Retinal pigment epithelial cell (primary cell): Measurements from ENCODE around the gene LCE2C.
"Not testable (repeated sequence)": the region's sequence is repeated elsewhere in the genome, so short reads cannot be mapped to it uniquely, and the experiment has no call there.

ENCODE experiments used
- DNase-seq: peaks from one replicate; pipeline ENCODE4 v3.0.0-alpha.2; 2010; ENCODE audit warnings: low read depth
- H3K4me3 ChIP-seq: 2 replicates; pipeline ENCODE4 v1.5.1; 2011; ENCODE audit warnings: mild to moderate bottlenecking, low read length, control low read depth, moderate library complexity
- TF ChIP-seq, protein P1 (sequence below): conservative IDR thresholded peaks from 2 replicates; pipeline ENCODE4 v1.5.1; 2011; ENCODE audit warnings: low read depth, low read length, control low read depth, inconsistent platforms

Gene LCE2C

DNA sequence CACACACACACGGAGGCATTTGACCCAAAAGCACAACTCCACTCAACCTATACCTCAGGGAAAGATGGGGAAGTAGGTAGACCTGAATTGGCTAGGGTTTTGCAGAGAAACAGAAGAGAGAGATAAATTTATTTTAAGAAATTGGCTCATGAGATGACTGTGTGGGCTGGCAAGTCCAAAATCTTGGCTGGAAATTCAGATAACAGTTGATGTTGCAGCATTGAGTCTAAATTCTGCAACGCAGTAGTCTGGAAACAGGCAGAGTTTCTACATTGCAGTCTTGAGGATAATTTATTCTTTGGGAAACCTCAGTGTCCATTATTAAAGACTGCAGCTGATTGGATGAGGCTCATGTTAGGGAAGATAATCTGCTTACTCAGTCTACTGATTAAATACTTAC lies 6.5 kb downstream of the LCE2C start:
- no peak overlapping the region for H3K4me3 ChIP-seq
- no peak for DNase-seq
- TF ChIP-seq, protein P1, sequence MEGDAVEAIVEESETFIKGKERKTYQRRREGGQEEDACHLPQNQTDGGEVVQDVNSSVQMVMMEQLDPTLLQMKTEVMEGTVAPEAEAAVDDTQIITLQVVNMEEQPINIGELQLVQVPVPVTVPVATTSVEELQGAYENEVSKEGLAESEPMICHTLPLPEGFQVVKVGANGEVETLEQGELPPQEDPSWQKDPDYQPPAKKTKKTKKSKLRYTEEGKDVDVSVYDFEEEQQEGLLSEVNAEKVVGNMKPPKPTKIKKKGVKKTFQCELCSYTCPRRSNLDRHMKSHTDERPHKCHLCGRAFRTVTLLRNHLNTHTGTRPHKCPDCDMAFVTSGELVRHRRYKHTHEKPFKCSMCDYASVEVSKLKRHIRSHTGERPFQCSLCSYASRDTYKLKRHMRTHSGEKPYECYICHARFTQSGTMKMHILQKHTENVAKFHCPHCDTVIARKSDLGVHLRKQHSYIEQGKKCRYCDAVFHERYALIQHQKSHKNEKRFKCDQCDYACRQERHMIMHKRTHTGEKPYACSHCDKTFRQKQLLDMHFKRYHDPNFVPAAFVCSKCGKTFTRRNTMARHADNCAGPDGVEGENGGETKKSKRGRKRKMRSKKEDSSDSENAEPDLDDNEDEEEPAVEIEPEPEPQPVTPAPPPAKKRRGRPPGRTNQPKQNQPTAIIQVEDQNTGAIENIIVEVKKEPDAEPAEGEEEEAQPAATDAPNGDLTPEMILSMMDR, result no peak

DNA sequence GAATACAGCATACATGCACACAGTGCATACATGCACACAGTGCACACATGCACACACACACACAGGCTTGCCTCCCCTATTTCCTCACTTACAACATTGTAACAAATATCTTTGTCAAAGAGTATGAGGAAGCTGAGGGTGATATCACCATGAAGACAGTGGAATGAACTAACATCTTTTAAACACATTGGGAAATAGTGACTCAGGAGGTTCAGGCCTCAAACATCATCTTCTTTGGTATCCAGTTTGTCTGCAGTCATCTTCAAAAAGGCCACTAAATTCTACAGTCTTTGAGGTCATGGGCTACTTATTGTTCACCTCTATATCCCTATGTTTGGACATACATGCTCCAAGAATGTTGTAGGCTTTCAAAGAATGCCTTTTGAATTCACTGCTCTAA lies 8.8 kb downstream of the LCE2C start:
- DNase-seq, result no peak
- H3K4me3 ChIP-seq, result no peak overlapping the region
- TF ChIP-seq, protein P1, result no peak

DNA sequence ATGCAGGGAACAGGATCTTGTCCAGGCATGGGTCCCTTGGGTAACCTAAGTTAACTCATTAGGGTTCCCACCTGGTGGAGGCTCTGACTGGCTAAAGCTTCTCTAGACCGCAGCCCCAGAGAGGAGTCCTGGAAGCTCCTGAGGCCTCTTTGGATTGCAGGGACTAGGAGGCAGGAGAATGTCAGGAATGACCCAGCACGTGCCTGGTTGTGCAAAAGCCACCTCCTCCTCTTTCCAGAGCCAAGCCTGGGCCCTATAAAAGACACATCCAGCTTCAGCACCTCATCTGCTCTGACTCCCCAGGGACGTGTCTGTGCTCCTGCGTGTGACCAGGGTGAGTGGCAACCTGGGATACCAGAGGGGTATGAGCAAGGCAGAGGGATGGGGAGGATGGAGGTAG lies 10.7 kb downstream of the LCE2C start, which contains the start of gene LCE2B:
Gene LCE2B (plus strand): TSS at position 301 of the 400 bp plus-strand sequence. CDS start 721 bp downstream, outside the sequence.
- DNase-seq, H3K4me3 ChIP-seq: not testable (repeated sequence)

DNA sequence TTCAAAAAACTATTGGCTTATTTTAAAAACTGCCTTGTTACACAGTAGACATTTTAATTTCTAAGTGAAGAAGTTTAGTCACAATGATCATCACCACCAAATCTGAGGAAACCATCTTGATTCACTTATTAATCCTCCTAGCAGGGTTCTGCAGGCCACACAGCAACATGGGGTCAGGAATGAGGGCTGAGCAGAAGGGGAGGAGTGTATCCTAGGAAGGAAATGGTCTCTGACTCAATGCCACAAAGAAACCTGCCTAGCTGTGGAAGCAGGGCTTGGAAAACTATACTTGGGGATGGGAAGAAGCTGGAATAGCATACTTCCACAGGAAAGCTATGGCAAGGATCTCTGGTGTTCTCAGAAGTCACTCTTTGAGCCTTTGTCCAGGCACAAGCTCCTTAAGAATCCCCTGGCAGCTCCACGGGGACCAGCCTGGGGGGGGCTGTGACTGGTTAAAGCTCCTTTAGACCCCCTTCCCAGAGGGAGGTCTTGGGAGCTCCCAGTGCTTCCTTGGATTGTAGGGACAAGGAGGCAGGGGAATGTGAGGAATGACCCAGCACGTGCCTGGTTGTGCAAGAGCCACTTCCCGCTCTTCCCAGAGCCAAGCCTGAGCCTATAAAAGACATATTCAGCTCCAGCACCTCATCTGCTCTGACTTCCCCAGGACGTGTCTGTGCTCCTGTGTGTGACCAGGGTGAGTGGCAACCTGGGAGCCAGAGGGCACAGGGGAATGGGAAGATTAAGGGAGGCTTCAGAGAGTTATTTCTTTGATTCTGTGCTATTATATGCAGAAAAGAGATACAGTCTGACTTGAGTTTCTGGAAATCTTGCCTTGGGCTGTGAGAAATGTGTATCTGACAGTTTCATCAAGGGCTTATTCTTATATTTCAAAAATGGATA lies 22.9 kb downstream of the LCE2C start, which contains the start of gene LCE2A:
Gene LCE2A (plus strand): TSS at position 645 of the 900 bp plus-strand sequence. CDS start 557 bp downstream, outside the sequence.
- H3K4me3 ChIP-seq, result no peak within 1 kb of the TSS
- TF ChIP-seq, protein P1, result no peak
- no peak for DNase-seq

DNA sequence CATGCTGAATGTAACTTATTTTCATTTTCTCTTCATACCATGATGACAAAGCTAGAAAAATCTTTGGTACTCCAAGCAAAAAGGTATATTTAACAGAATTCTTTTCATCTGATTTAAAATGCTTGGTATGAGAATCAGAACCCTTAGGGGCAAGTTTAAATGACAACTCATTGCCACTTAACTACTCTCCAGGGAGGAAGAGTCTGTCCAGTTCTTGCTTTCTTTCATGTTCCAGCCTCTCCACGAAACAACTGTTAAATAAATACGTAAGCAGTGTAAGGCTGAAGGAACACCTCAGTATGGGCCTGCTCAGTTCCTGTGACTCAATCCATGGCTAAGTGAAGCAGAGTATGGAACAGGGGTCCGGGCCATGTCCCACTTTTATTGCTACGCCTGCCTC lies 24.7 kb downstream of the LCE2C start:
- H3K4me3 ChIP-seq, result no peak overlapping the region
- TF ChIP-seq, protein P1, result no peak
- DNase-seq, result no peak

DNA sequence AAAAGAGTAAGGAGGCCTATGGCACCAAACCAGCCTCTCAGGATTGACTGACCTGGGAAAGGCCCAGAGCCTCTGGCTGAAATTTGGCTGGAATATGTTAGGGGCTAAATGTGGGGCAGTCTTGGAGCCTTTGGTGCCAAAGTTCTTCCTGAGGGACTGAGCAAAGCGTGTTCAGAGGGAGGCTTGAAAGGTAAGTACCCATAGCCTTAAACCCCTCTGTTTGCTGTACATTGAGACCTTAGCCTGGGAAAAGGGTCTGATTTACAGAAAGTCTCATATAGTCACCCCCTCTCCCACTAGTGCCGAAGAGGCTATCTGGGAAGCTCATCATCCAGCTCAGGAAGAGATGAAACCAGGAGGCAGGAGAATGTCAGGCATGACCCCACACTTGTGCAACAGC lies 32.8 kb downstream of the LCE2C start, which contains the start of gene LCE4A:
Gene LCE4A (plus strand): TSS at position 301 of the 400 bp plus-strand sequence. CDS start 916 bp downstream, outside the sequence.
- TF ChIP-seq, protein P1, result no peak
- no peak within 1 kb of the TSS for H3K4me3 ChIP-seq
- DNase-seq, result no peak

DNA sequence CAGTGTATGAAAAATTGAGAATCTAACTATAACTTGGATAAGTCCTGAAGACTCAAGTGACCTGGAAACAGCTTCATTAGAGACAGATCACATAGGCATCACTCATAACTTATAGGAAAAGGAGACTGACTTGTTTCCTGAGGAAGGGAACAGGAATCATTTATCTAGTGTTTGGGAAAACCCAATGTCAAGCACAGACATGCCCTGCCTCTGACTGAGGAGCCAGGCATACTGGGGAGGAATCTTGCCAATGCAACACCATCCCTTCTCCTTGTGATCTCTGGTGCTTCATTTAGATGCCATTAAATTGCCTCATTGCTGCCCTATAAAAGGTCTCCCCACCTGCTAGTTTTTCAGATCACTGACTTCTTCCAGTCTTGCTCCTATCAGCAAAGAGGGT lies 43.2 kb downstream of the LCE2C start:
- no peak for DNase-seq
- TF ChIP-seq, protein P1, result no peak
- no peak overlapping the region for H3K4me3 ChIP-seq
